Measurements from ENCODE around the gene SLC35B2.

Gene SLC35B2, protein sequence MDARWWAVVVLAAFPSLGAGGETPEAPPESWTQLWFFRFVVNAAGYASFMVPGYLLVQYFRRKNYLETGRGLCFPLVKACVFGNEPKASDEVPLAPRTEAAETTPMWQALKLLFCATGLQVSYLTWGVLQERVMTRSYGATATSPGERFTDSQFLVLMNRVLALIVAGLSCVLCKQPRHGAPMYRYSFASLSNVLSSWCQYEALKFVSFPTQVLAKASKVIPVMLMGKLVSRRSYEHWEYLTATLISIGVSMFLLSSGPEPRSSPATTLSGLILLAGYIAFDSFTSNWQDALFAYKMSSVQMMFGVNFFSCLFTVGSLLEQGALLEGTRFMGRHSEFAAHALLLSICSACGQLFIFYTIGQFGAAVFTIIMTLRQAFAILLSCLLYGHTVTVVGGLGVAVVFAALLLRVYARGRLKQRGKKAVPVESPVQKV

DNA sequence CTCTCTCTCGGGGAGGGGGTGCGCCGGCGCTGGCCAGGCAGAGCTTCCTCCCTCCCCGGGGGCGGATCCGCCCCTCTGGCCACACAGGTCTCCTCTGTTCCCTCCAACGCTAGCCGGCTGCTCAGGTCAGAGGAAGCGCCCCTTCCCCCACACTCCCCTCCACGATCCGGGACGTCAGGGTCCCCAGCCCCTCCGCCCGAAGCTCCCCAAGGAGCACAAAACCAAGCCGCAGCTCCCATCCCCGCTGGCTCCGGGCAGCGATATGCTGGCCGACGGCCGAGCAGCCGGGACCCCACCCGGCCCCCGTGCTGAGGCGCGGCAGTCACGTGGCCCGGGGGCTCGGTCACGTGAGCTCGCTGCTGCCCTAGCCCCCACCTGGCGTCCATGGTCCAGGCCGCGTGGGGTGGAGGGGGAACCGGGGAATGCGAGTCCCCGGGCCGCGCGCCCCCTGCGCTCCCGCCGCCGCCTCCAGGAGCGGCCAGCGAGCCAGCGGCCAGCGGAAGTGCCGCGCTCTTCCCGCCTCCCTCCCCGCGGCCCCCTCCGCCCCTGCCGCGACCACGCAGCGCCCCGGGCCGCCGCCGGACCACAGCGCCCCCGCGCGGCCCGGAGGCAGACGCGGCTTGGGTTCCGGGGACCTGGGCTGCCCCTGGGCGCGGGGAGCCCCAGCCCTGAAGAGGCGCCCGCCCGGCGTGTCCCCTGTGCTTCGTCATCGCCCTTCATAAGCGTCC lies at the start of gene SLC35B2:
Gene SLC35B2, minus strand, starts transcription at position 504 of the 728 bp plus-strand sequence. Its CDS starts 118 bp downstream, at position 386.
- DNase-seq (ENCODE audit: low read depth in 2 of 2), result no peak

- DNase-seq (ENCODE audit: low read depth in 2 of 2), result no peak
These were observed 49.4 kb upstream of the SLC35B2 start for GRCh38 chr6:44306710-44307109.

DNA sequence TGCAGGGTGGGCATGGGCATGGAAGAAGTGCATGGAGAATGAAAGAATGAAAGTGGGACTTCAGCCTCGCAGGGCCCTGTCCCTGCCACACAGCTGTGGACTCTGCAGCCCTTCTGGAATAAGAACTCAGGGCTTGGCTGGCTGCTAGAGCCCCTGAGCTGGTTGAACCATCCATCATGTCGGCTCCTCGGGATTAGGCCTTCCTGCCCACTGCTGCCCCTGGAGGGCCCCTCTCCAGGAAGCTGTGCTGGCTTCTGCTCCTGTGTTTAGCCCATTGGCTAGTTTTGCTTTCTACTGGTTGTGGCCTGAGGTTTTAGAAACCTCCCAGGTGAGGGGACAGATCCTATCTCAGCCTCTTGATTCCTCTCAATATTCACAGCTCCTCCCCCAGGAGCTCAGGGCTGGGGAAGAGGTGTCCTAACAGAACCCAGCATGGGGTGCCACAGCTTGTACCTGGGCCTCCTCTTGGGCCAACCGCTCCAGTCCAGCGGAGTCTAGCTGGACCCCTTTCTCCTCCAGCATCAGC lies 47.9 kb upstream of the SLC35B2 start:
- DNase-seq (ENCODE audit: low read depth in 2 of 2), result no peak

DNA sequence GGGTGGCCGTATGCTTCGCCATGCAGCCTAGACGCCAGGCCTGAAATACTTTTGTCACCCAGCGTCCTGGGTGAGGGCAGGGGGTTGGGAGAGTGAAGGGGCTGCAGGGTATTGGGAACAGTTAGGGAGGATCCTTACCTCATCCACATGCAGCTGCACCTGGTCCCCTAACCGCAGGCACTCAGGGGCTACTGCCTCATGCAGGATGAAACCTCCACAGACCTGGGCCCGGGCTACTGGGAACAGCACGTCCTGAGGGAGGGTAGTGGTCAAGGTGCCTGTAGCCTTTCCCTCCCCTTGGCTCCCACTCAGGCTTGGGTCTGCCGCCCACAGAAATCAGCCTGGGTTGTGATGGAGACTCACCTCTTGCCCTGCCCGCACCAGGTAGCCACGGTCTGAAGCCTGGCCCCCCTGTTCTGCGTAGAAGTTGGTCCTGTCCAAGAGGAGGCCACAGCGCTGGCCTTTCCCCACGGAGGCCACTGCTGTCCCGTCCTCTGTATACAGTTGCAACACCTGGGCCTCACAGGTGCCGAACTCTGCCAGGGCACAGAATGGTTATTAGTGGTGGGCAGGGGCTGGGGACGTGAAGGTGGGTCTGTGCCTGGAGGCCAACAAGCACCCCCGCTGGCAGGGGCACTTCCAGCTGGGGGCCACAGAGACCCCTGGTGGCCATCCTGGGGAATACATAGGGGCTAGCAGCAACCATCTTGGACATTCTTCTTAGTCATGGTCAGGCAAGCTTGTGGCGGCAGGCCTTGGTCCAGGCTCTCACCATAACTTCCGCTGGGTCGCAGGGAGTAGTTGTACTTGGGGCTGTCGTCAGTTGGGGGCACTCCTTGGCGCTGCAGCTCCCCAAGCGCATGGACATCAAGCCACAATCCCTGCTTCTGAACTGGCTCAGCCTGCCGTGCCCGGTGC lies 47.2 kb upstream of the SLC35B2 start:
- DNase-seq (ENCODE audit: low read depth in 2 of 2), result peak in 1 of 2 donors; percentile 11

DNA sequence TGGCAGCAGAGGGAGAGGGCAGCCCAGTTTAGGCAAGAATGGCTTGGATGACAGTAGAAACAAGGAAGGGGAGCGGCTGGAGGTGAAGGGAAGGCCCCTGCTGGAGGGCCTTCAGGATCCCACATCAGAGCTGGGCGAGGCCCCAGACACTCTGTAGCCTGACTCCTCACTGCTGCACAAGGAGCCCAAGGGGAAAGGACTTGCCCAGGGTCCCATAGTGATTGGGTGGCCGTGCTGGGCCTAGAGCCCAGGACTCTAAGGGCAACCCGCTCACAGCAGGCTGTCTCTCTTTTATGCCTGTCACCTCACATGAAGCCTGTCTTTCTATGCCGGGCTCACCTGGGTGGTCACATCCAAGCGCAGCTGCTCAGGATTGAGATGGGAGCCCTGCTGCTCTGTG lies 46.5 kb upstream of the SLC35B2 start:
- DNase-seq (ENCODE audit: low read depth in 2 of 2), result no peak

GRCh38 chr6:44302856-44303255 lies 45.5 kb upstream of the SLC35B2 start:
- no peak for DNase-seq (ENCODE audit: low read depth in 2 of 2)

- no peak for DNase-seq (ENCODE audit: low read depth in 2 of 2)
These were observed 44.6 kb upstream of the SLC35B2 start for GRCh38 chr6:44301782-44302564.

- DNase-seq (ENCODE audit: low read depth in 2 of 2), result no peak
These were observed 43.8 kb upstream of the SLC35B2 start for GRCh38 chr6:44301106-44301505.

DNA sequence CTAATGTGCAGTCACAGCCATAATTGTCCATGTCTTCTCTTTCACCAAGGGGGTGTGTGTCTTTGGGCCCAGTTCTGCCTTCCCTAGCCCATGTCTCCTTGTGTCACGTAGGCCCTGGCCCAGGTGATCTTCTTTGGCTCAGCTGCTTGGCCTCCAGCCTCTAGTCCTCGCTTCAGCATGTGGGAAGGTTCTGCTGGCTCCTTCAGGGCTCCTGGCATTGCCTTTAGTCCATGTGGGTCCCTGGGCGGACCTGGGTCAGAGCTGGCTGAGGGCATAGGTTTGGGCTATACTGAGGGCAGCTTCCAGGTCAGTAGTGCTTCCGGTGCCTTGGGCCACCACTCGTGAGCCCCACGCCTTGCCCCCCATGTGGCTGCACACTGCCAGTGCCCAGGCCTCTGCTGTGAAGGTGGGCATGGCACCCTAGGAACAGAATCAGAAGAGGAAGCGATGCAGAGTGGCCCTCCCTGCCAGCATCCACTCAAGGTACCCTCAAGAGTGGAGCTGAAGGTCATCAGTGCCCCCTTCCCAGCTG lies 43.0 kb upstream of the SLC35B2 start:
- no peak for DNase-seq (ENCODE audit: low read depth in 2 of 2)

GRCh38 chr6:44298864-44299263 lies 41.5 kb upstream of the SLC35B2 start:
- DNase-seq (ENCODE audit: low read depth in 2 of 2), result no peak

- DNase-seq (ENCODE audit: low read depth in 2 of 2), result no peak
These were observed 40.9 kb upstream of the SLC35B2 start for GRCh38 chr6:44298055-44298803.

DNA sequence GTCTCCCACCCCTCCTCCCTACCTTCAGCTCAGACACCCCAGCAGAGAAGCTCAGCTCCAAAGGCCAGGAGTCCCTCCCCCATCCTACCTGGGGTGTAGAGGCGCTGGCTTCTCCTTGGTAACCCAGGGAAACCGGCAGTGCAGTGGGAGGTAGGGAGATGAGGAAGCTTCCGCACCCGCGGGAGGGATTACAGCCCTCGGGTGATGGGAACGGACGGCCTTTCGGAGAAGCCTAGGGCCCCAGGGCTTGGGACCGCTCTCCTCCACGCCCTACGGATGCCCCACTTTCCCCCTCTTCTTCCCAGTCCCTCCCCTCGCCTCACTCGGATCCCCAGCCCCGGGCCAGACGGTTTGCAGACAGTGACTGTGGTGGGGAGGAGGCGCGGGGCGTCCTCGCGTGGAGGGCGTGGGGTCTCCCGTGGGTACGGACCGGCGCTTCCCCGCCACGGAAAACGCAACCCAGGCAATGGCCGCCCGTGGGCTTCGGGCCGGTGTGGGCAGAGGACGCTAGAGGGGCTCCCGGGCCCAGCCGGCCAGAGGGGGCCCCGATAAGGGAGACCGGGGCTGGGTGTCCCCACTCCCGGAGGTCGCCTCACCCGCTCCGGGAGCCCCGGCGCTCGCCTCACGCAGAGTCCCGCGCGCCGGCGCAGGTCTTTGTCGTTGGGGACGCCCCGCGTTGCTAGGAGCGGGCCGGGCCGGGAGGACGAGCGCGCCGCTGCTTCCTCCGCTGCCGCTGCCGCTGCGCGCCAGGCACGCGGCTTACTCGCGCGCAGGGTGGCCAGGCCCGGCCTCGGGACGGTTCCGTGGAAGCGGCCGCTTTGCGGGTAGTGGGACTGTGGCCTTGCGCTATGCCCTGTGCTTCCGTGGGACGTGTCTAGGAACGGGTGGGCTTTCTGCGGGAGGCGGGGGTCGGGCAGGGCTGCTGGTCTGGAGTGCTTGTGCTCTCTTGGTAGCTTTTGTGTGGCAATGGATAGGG lies 40.0 kb upstream of the SLC35B2 start:
- no peak for DNase-seq (ENCODE audit: low read depth in 2 of 2)

DNA sequence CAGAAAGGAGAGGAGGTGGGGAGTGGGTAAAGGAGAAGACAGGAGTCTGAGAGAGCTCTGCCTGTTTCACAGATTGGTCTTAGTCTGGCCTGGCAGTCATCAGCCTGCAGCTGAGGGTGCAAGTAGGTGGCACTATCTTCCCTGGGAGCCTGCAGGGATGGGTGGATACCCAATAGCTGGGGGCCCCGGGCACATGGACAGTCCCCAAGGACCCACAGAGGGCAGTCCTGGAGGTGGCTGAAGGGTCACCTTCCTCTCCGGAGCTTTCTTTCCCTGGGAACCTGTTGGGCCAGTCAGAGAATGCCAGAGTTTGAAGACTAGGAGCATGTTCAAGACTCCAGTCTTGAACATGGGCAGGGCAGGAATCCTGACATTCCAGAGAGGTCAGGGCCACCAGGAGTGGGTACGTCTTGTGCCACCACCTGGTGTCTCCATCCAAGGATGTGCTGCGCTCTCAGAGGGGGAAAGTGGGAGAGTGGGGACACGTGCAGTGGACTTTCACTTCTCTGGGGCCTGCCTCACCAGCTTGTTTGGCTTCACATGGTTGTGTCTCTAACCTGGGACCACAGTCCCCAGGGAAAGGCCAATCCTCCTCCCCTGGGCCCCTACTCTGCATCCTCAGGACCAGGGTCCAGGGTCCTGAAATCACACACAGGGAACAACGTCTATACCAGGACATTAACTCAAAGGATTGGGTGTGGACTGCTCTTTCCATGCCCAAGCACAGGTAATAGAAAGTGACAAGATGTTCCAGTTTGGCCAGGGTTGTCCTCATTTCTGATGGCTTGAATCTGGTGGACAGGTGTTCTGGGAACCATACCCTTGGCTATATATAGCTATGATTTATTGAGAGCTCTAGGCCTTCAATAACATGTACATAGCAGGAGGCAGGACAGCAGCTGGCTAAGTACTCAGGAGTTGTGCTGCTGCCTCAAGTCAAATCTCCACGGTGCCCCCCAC lies 37.8 kb upstream of the SLC35B2 start:
- DNase-seq (ENCODE audit: low read depth in 2 of 2), result no peak

- no peak for DNase-seq (ENCODE audit: low read depth in 2 of 2)
These were observed 35.5 kb upstream of the SLC35B2 start for GRCh38 chr6:44292661-44293365.

- no peak for DNase-seq (ENCODE audit: low read depth in 2 of 2)
These were observed 34.5 kb upstream of the SLC35B2 start for GRCh38 chr6:44291841-44292240.

DNA sequence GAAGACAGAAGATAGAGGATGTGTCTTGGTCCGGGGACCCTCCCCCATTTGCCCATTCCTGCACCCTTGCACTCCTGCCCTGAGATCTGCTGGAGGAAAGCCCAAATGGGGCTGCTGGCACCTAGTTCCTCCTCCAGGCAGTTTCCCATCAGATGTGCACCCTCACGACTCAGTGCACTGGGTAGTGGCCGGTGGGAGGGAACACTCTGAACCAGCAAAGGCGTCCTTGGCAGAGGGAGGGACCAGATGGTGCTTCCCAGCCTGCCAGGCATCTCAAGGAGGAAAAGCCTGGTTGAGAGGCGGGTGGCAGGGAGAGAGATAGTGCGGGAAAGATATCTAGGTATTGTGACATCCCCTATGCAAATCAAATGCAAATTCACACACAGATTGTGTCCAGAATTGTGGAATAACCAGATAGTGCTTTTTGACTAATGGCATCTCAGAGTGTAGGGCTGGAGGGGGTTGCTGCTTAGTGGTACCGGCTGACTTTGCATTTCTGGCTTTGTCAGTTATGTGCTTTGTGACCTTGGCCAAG lies 32.5 kb upstream of the SLC35B2 start:
- no peak for DNase-seq (ENCODE audit: low read depth in 2 of 2)

GRCh38 chr6:44286747-44287146 lies 29.4 kb upstream of the SLC35B2 start:
- no peak for DNase-seq (ENCODE audit: low read depth in 2 of 2)

All from activated CD8-positive, alpha-beta memory T cell treated with anti-CD3 and anti-CD28 coated beads for 4 hours (primary cell).